IMR-90 (cell line): Measurements from ENCODE around the gene MEGF11. TPM values are rescaled to one million over a fixed set of nuclear protein-coding genes. Genes with fewer than 3 reads are reported as not detected.

Experiments used
- ATAC-seq: fragments of 200-7000 bp; cut with Tn5 transposase; 2 replicates; pipeline ENCODE4 v1.9.1; 2020; ENCODE audit warnings: low read depth, mild to moderate bottlenecking, moderate library complexity
- BruUV-seq: library from RNA; stranded (reverse); fragments of 400-500 nt; replicated peaks from 2 replicates; lab custom pipeline; 2021; lab: Mats Ljungman, UMichigan
- CTCF ChIA-PET: fragments of 300-600 bp; formaldehyde crosslinking; extraction: SDS; loops from one replicate; lab custom pipeline; 2021; ENCODE audit warnings: antibody characterized with exemption; lab: Yijun Ruan, JAX
- POLR2A ChIA-PET: fragments of 300-600 bp; sonication (Branson Sonifier 250); formaldehyde crosslinking; loops from one replicate; lab custom pipeline; 2022; ENCODE audit warnings: antibody characterized with exemption; ENCODE audit not compliant: unreplicated experiment; lab: Charles Lee
- DNase-seq: peaks from one replicate; pipeline ENCODE4 v3.0.0; 2013
- H2AFZ ChIP-seq: replicated peaks from 2 replicates; pipeline ENCODE3; 2013; ENCODE audit warnings: low read length, mild to moderate bottlenecking; ENCODE audit not compliant: poor library complexity
- H2AK5ac ChIP-seq: 2 replicates; pipeline ENCODE4 v1.6.1; 2013; ENCODE audit warnings: low read depth, low read length, inconsistent platforms
- H2AK9ac ChIP-seq: replicated peaks from 2 replicates; pipeline ENCODE3; 2013; ENCODE audit warnings: mild to moderate bottlenecking, low read depth, low read length, moderate library complexity; ENCODE audit not compliant: poor library complexity
- H2BK120ac ChIP-seq: 2 replicates; pipeline ENCODE4 v1.6.1; 2013; ENCODE audit warnings: low read depth, low read length, inconsistent platforms
- H2BK15ac ChIP-seq: 3 replicates; pipeline ENCODE4 v1.6.1; 2013; ENCODE audit warnings: low read depth, low read length, inconsistent platforms
- H2BK20ac ChIP-seq: 2 replicates; pipeline ENCODE4 v1.6.1; 2013; ENCODE audit warnings: low read depth, mild to moderate bottlenecking, inconsistent platforms, low read length, moderate library complexity
- H2BK5ac ChIP-seq: 2 replicates; pipeline ENCODE4 v1.6.1; 2013; ENCODE audit warnings: mild to moderate bottlenecking, low read depth, low read length, inconsistent platforms; ENCODE audit not compliant: poor library complexity, severe bottlenecking
- H3K14ac ChIP-seq: replicated peaks from 2 replicates; pipeline ENCODE4 v1.6.1; 2013; ENCODE audit warnings: low read depth, low read length, inconsistent platforms
- H3K18ac ChIP-seq: 2 replicates; pipeline ENCODE4 v1.6.1; 2013; ENCODE audit warnings: low read depth, low read length, control low read depth
- H3K23ac ChIP-seq: 2 replicates; pipeline ENCODE4 v1.6.1; 2013; ENCODE audit warnings: low read depth, low read length, inconsistent platforms
- H3K27ac ChIP-seq: 2 replicates; pipeline ENCODE4 v1.5.1; 2013; ENCODE audit warnings: mild to moderate bottlenecking, control low read depth, low read length; ENCODE audit not compliant: insufficient read depth
- H3K27me3 ChIP-seq: 2 replicates; pipeline ENCODE4 v1.6.1; 2013; ENCODE audit warnings: low read length; ENCODE audit not compliant: control insufficient read depth, insufficient read depth
- H3K36me3 ChIP-seq: 2 replicates; pipeline ENCODE4 v1.6.1; 2013; ENCODE audit warnings: low read length, mixed read lengths; ENCODE audit not compliant: control insufficient read depth, insufficient read depth
- H3K4ac ChIP-seq: 2 replicates; pipeline ENCODE4 v1.6.1; 2013; ENCODE audit warnings: low read depth, low read length, inconsistent platforms
- H3K4me1 ChIP-seq: 2 replicates; pipeline ENCODE4 v1.6.1; 2013; ENCODE audit warnings: low read length, mixed read lengths; ENCODE audit not compliant: control insufficient read depth, insufficient read depth
- H3K4me2 ChIP-seq: 2 replicates; pipeline ENCODE4 v1.6.1; 2013; ENCODE audit warnings: low read depth, mild to moderate bottlenecking, control low read depth, low read length, moderate library complexity
- H3K4me3 ChIP-seq: 2 replicates; pipeline ENCODE4 v1.5.1; 2013; ENCODE audit warnings: low read depth, mild to moderate bottlenecking, control low read depth, low read length, moderate library complexity; ENCODE audit not compliant: insufficient read depth
- H3K56ac ChIP-seq: 2 replicates; pipeline ENCODE4 v1.6.1; 2013; ENCODE audit warnings: low read length, inconsistent platforms; ENCODE audit not compliant: insufficient read depth; ENCODE audit errors: extremely low read depth
- H3K79me1 ChIP-seq, 2 experiments: 2 replicates each; pipeline ENCODE4 v1.6.1; 2013; ENCODE audit warnings: low read length in 2 of 2, inconsistent platforms in 1 of 2, low read depth in 1 of 2
- H3K9ac ChIP-seq: 2 replicates; pipeline ENCODE4 v1.6.1; 2013; ENCODE audit warnings: low read depth, low read length, control low read depth
- H3K9me1 ChIP-seq: 2 replicates; pipeline ENCODE4 v1.6.1; 2013; ENCODE audit warnings: low read length, inconsistent platforms; ENCODE audit not compliant: insufficient read depth
- H3K9me3 ChIP-seq: 2 replicates; pipeline ENCODE4 v1.6.1; 2013; ENCODE audit warnings: low read length; ENCODE audit not compliant: control insufficient read depth, insufficient read depth
- H4K20me1 ChIP-seq: 2 replicates; pipeline ENCODE4 v1.6.1; 2013; ENCODE audit warnings: low read length, inconsistent platforms; ENCODE audit not compliant: insufficient read depth
- H4K5ac ChIP-seq: 2 replicates; pipeline ENCODE4 v1.6.1; 2013; ENCODE audit warnings: mild to moderate bottlenecking, low read depth, low read length, control low read depth
- H4K8ac ChIP-seq, 2 experiments: 2 replicates each; pipeline ENCODE4 v1.6.1; 2013; ENCODE audit warnings: low read depth in 2 of 2, low read length in 2 of 2, control low read depth in 1 of 2, inconsistent platforms in 1 of 2
- H4K91ac ChIP-seq: 2 replicates; pipeline ENCODE4 v1.6.1; 2013; ENCODE audit warnings: low read depth, low read length, inconsistent platforms; ENCODE audit not compliant: insufficient read depth
- BHLHE40 ChIP-seq: fragments of 150-350 bp; IDR thresholded peaks from 2 replicates; pipeline ENCODE4 v1.6.1; 2016; ENCODE audit warnings: mild to moderate bottlenecking, low read depth, low read length
- CEBPB ChIP-seq: IDR thresholded peaks from 2 replicates; pipeline ENCODE4 v1.6.1; 2012; ENCODE audit warnings: low read depth, low read length, improper control_type of control experiment
- CHD1 ChIP-seq: IDR thresholded peaks from 2 replicates; pipeline ENCODE4 v1.6.1; 2012; ENCODE audit warnings: low read depth, low read length, improper control_type of control experiment
- FOS ChIP-seq: fragments of 150-350 bp; IDR thresholded peaks from 2 replicates; pipeline ENCODE4 v1.6.1; 2016; ENCODE audit warnings: low read depth, low read length
- MAFK ChIP-seq: IDR thresholded peaks from 2 replicates; pipeline ENCODE4 v1.6.1; 2012; ENCODE audit warnings: low read depth, low read length, improper control_type of control experiment
- MAZ ChIP-seq: IDR thresholded peaks from 2 replicates; pipeline ENCODE4 v1.6.1; 2012; ENCODE audit warnings: low read depth, mild to moderate bottlenecking, low read length, improper control_type of control experiment, moderate library complexity, borderline replicate concordance
- MXI1 ChIP-seq: IDR thresholded peaks from 2 replicates; pipeline ENCODE4 v1.6.1; 2012; ENCODE audit warnings: low read depth, mild to moderate bottlenecking, low read length, moderate library complexity, borderline replicate concordance
- NFE2L2 ChIP-seq: fragments of 150-350 bp; IDR thresholded peaks from 2 replicates; pipeline ENCODE4 v1.6.1; 2016; ENCODE audit warnings: low read depth, mild to moderate bottlenecking, low read length
- POLR2A ChIP-seq: IDR thresholded peaks from 2 replicates; pipeline ENCODE4 v1.6.1; 2012; ENCODE audit warnings: mild to moderate bottlenecking, low read depth, low read length
- RAD21 ChIP-seq: IDR thresholded peaks from 2 replicates; pipeline ENCODE4 v1.6.1; 2012; ENCODE audit warnings: low read length, improper control_type of control experiment
- RCOR1 ChIP-seq: IDR thresholded peaks from 2 replicates; pipeline ENCODE4 v1.6.1; 2012; ENCODE audit warnings: mild to moderate bottlenecking, low read length, improper control_type of control experiment; ENCODE audit not compliant: insufficient replicate concordance
- RFX5 ChIP-seq: IDR thresholded peaks from 2 replicates; pipeline ENCODE4 v1.8.0; 2012; ENCODE audit warnings: low read depth, mild to moderate bottlenecking, low read length, moderate library complexity
- SMC3 ChIP-seq: fragments of 150-350 bp; IDR thresholded peaks from 2 replicates; pipeline ENCODE4 v1.6.1; 2016; ENCODE audit warnings: low read depth, mild to moderate bottlenecking, antibody characterized with exemption, low read length, moderate library complexity
- WGBS, 2 experiments: methylation state at CpG; one replicate each; pipeline versions ENCODE4 v1.1.5 to v1.1.7; 2013; ENCODE audit warnings: missing lambda C conversion rate in 2 of 2; ENCODE audit not compliant: insufficient read length in 1 of 2; ENCODE audit errors: extremely low coverage in 2 of 2; 5-methylcytosine and 5-hydroxymethylcytosine counted together
- dilution Hi-C: fragments of 300-500 bp; cut with HindIII; formaldehyde crosslinking; loops from one replicate; pipeline ENCODE4 v1.14.3; 2018; ENCODE audit warnings: low sequenced_read_pairs; ENCODE audit not compliant: unreplicated experiment
- in situ Hi-C: fragments of 300-500 bp; cut with MboI; formaldehyde crosslinking; loops from 3 replicates; pipeline ENCODE4 v1.14.3; 2019; ENCODE audit warnings: low sequenced_read_pairs, inconsistent platforms, mixed read lengths
- intact Hi-C: fragments of 100-400 bp; cut with micrococcal nuclease; formaldehyde crosslinking; loops from 2 replicates; pipeline ENCODE4 v1.10.0; 2022
- polyA plus RNA-seq, 3 experiments: library from polyadenylated mRNA; depleted of rRNA; stranded (reverse); fragments of >200 nt; gene quantifications; 2 replicates each; pipeline ENCODE4 v1.2.3, GENCODE V29; 2012; ENCODE audit warnings: low replicate concordance in 1 of 3
- total RNA-seq: library from RNA; depleted of rRNA; stranded (reverse); fragments of >200 nt; gene quantifications from 2 replicates; pipeline ENCODE4 v1.2.3, GENCODE V29; 2012
- TF ChIP-seq, protein P1 (sequence below): conservative IDR thresholded peaks from 2 replicates; pipeline ENCODE4 v1.5.1; 2012; ENCODE audit warnings: mild to moderate bottlenecking, low read depth, low read length, improper control_type of control experiment
- TF ChIP-seq, protein P2 (sequence below): fragments of 150-350 bp; IDR thresholded peaks from 2 replicates; pipeline ENCODE4 v1.6.1; 2017; ENCODE audit warnings: mild to moderate bottlenecking, antibody characterized with exemption, low read length, low read depth
- TF ChIP-seq, protein P3 (sequence below): fragments of 150-350 bp; IDR thresholded peaks from 2 replicates; pipeline ENCODE4 v1.6.1; 2016; ENCODE audit warnings: low read depth, mild to moderate bottlenecking, low read length, moderate library complexity, borderline replicate concordance

Gene MEGF11
- total and polyA plus RNA-seq, 2 of the 4 experiments (the other 2 are of a cell fraction), result not detected

DNA sequence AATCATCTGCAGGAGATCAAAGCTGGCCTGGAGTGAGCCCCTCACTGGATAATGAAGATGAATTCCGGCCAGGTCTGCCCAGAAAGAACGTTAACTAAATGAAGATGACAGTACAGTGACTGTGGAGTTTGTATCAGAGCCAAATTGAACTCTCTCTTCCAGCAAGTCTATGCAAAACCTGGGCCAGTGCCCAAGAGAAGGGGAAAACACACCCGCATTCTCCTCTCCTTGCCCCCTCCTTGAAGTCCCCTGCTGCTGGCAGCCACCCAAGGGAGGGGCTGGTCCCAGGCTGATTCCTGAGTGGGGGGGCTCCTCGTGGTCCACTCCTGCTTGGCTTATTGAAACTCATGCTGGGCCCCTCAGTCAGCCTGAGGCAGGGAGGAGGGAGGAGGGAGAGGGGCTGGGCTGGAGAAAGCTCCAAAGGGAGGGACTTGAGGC, 228.5 kb downstream of the MEGF11 start:
- no peaks in the 10 kb centered on the region for H3K79me1 ChIP-seq
- intact Hi-C loops (no loop called here), in situ Hi-C loops (no loop called here), dilution Hi-C loops (no loop called here)
- H3K14ac ChIP-seq, result no peak overlapping the region
- no peak overlapping the region for H2BK15ac ChIP-seq
- WGBS, 2 experiments, result no CpG with 5 or more reads among the region's 4 CpGs
- no peak overlapping the region for H4K8ac ChIP-seq
- no peaks in the 10 kb centered on the region for H3K9me3 ChIP-seq
- no peaks in the 10 kb centered on the region for H4K20me1 ChIP-seq
- no peak overlapping the region for H2AK5ac ChIP-seq
- DNase-seq (no peak), ATAC-seq (no peak)
- no peak overlapping the region for H3K23ac ChIP-seq
- no peaks in the 10 kb centered on the region for H3K4me1 ChIP-seq
- no peak overlapping the region for H3K27ac ChIP-seq
- no peak overlapping the region for H2BK120ac ChIP-seq
- H3K9me1 ChIP-seq, result no peaks in the 10 kb centered on the region; the same call in 1 of the 2 replicates
- H4K5ac ChIP-seq, result no peak overlapping the region
- H2AFZ ChIP-seq, result no peak overlapping the region
- no peak overlapping the region for H2BK5ac ChIP-seq
- BruUV-seq, result no TSS peak
- ChIA-PET CTCF (no interaction called here), POLR2A (no interaction called here)
- no peak overlapping the region for H2AK9ac ChIP-seq
- no peak overlapping the region for H3K18ac ChIP-seq
- H2BK20ac ChIP-seq, result no peak overlapping the region
- H3K4ac ChIP-seq, result no peak overlapping the region
- H3K36me3 ChIP-seq, result no peaks in the 10 kb centered on the region
- no peak overlapping the region for H3K4me2 ChIP-seq
- no peak overlapping the region for H3K9ac ChIP-seq
- no peak overlapping the region for H4K91ac ChIP-seq
- H3K4me3 ChIP-seq, result no peak overlapping the region
- no peak overlapping the region for H3K56ac ChIP-seq
- TF ChIP-seq BHLHE40 (no peak), NFE2L2 (no peak), RFX5 (no peak), MXI1 (no peak), FOS (no peak), CEBPB (no peak), MAFK (no peak), RAD21 (no peak), CHD1 (no peak), RCOR1 (no peak), SMC3 (no peak), MAZ (no peak), POLR2A (no peak)
- TF ChIP-seq, protein P1, sequence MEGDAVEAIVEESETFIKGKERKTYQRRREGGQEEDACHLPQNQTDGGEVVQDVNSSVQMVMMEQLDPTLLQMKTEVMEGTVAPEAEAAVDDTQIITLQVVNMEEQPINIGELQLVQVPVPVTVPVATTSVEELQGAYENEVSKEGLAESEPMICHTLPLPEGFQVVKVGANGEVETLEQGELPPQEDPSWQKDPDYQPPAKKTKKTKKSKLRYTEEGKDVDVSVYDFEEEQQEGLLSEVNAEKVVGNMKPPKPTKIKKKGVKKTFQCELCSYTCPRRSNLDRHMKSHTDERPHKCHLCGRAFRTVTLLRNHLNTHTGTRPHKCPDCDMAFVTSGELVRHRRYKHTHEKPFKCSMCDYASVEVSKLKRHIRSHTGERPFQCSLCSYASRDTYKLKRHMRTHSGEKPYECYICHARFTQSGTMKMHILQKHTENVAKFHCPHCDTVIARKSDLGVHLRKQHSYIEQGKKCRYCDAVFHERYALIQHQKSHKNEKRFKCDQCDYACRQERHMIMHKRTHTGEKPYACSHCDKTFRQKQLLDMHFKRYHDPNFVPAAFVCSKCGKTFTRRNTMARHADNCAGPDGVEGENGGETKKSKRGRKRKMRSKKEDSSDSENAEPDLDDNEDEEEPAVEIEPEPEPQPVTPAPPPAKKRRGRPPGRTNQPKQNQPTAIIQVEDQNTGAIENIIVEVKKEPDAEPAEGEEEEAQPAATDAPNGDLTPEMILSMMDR, result no peak
- TF ChIP-seq, protein P2, sequence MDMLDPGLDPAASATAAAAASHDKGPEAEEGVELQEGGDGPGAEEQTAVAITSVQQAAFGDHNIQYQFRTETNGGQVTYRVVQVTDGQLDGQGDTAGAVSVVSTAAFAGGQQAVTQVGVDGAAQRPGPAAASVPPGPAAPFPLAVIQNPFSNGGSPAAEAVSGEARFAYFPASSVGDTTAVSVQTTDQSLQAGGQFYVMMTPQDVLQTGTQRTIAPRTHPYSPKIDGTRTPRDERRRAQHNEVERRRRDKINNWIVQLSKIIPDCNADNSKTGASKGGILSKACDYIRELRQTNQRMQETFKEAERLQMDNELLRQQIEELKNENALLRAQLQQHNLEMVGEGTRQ, result no peak
- TF ChIP-seq, protein P3, sequence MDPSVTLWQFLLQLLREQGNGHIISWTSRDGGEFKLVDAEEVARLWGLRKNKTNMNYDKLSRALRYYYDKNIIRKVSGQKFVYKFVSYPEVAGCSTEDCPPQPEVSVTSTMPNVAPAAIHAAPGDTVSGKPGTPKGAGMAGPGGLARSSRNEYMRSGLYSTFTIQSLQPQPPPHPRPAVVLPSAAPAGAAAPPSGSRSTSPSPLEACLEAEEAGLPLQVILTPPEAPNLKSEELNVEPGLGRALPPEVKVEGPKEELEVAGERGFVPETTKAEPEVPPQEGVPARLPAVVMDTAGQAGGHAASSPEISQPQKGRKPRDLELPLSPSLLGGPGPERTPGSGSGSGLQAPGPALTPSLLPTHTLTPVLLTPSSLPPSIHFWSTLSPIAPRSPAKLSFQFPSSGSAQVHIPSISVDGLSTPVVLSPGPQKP, result no peak
- H3K27me3 ChIP-seq, result peaks cover 34% of the 10 kb centered on the region
